ENCODE data around the gene PSME3IP1. TPM values are rescaled to one million over a fixed set of nuclear protein-coding genes. Genes with fewer than 3 reads are reported as not detected.
A peak's percentile ranks its signal among the peaks of the same experiment; 100 is the strongest.
"Not testable (repeated sequence)": the region's sequence is repeated elsewhere in the genome, so short reads cannot be mapped to it uniquely, and the experiment has no call there.

PSME3IP1 gene
- total RNA-seq, 1 donor from 2014 or later: 56.3 TPM

DNA sequence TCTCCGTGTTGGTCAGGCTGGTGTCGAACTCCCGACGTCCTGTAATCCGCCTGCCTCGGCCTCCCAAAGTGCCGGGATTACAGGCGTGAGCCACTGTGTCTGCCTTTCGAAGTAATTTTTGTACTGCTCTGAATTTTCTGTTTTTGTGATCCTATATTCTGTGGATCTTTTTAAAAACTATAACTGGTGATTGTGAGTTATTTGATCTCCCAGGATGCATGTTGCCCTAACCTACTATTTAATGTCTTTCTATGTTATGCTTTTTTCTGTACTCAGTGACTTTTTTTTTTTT, 2.8 kb upstream of the PSME3IP1 start:
- Histone ChIP-seq H3K36me3 (no peaks in the 10 kb centered on the region), H3K27me3 (ENCODE audit: low read depth) (no peaks in the 10 kb centered on the region), H3K27ac (replicated peaks) (no peak overlapping the region), H3K4me1 (peaks cover 82% of the 10 kb centered on the region), H3K9me3 (replicated peaks) (no peaks in the 10 kb centered on the region), H3K4me3 (no peak overlapping the region)
- no peak for DNase-seq
- intact Hi-C loops (cut with micrococcal nuclease): no loop called here
- TF ChIP-seq CTCF (IDR thresholded peaks at IDR 0.05; ENCODE audit: borderline replicate concordance): no peak

GRCh38 chr16:57187902-57188710, 2.3 kb upstream of the PSME3IP1 start:
- peaks cover 82% of the 10 kb centered on the region for H3K4me1 ChIP-seq
- H3K36me3 ChIP-seq; DNase-seq; H3K27me3 ChIP-seq (ENCODE audit: low read depth); H3K9me3 ChIP-seq (replicated peaks); intact Hi-C loops (cut with micrococcal nuclease): not testable (repeated sequence)
- peak overlapping the region; percentile 97 for H3K4me3 ChIP-seq
- H3K27ac ChIP-seq (replicated peaks): peak overlapping the region; percentile 95

GRCh38 chr16:57186872-57187854, 1.3 kb upstream of the PSME3IP1 start:
- DNase-seq: no peak

DNA sequence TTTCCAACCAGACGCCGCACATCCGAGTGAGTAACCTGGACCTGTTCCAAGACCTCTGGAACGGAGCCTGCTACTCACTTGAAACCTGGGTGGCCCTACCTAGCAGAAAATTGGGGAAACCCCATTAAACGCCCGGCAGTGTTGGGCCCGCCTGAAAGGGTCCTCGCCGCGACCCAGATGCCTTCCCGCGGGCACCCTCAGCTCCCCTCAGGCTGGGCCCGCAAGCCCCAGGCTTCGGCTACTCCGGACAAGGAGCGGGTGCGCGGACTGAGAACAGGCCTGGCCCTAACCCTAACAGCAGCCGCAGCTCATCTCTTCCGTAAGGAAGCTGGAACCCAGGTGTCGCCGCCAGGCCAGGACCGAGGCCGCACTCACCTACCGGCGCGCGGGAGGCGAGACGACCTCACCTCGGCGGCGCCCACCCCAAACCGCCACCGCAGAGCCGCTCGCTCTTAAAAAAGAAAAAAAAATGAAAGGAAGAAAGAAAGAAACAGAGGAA, 344 bp downstream of the PSME3IP1 start:
- H3K36me3 ChIP-seq: no peaks in the 10 kb centered on the region
- peak overlapping the region; percentile 97 for H3K4me3 ChIP-seq
- H3K9me3 ChIP-seq (replicated peaks): no peaks in the 10 kb centered on the region
- intact Hi-C loops (cut with micrococcal nuclease): no loop called here
- peaks cover 57% of the 10 kb centered on the region for H3K4me1 ChIP-seq
- TF ChIP-seq CTCF (IDR thresholded peaks at IDR 0.05; ENCODE audit: borderline replicate concordance): no peak
- no peaks in the 10 kb centered on the region for H3K27me3 ChIP-seq (ENCODE audit: low read depth)
- peak overlapping the region; percentile 95 for H3K27ac ChIP-seq (replicated peaks)
- peak; percentile 40 for DNase-seq

More at GRCh38 chr16:57186872-57187854, 1.3 kb upstream of the PSME3IP1 start:
- Histone ChIP-seq H3K4me1 (peaks cover 73% of the 10 kb centered on the region), H3K27me3 (ENCODE audit: low read depth) (no peaks in the 10 kb centered on the region), H3K4me3 (peak overlapping the region; percentile 97), H3K36me3 (no peaks in the 10 kb centered on the region), H3K27ac (replicated peaks) (peak overlapping the region; percentile 95), H3K9me3 (replicated peaks) (no peaks in the 10 kb centered on the region)
- TF ChIP-seq CTCF (IDR thresholded peaks at IDR 0.05; ENCODE audit: borderline replicate concordance): no peak
- intact Hi-C loops (cut with micrococcal nuclease): no loop called here

GRCh38 chr16:57184887-57185445, 873 bp downstream of the PSME3IP1 start:
- Histone ChIP-seq H3K36me3 (no peaks in the 10 kb centered on the region), H3K4me3 (peak overlapping the region; percentile 97), H3K27ac (replicated peaks) (peak overlapping the region; percentile 95), H3K4me1 (peaks cover 52% of the 10 kb centered on the region), H3K27me3 (ENCODE audit: low read depth) (no peaks in the 10 kb centered on the region), H3K9me3 (replicated peaks) (no peaks in the 10 kb centered on the region)
- intact Hi-C loops (cut with micrococcal nuclease): no loop called here
- no peak for DNase-seq
- TF ChIP-seq CTCF (IDR thresholded peaks at IDR 0.05; ENCODE audit: borderline replicate concordance): no peak
